ENCODE data around the gene FCHSD1.

Gene FCHSD1

GRCh38 chr5:141680178-141680577, 29.0 kb upstream of the FCHSD1 start:
- no peaks in the 10 kb centered on the region for H3K9me3 ChIP-seq (ENCODE audit: insufficient read depth, low read length, severe bottlenecking)
- H3K9ac ChIP-seq (ENCODE audit: low read depth, low read length), result no peak overlapping the region
- TF ChIP-seq CTCF (IDR thresholded peaks at IDR 0.05; ENCODE audit: borderline replicate concordance, extremely low read depth, low read length, poor library complexity, severe bottlenecking), result no peak
- no peak for TF ChIP-seq EZH2 (IDR thresholded peaks at IDR 0.05; ENCODE audit: borderline replicate concordance, low read depth, low read length, severe bottlenecking)
- no peaks in the 10 kb centered on the region for H4K20me1 ChIP-seq (ENCODE audit: insufficient read depth, low read length)
- H3K4me1 ChIP-seq (ENCODE audit: insufficient read depth, low read length), result no peaks in the 10 kb centered on the region
- H3K4me3 ChIP-seq (ENCODE audit: low read depth in 1 of 2, low read length in 2 of 2), result no peak overlapping the region
- no peak for ATAC-seq (ENCODE audit: insufficient read depth, low read depth)
- no peaks in the 10 kb centered on the region for H3K36me3 ChIP-seq (ENCODE audit: insufficient read depth, low read length)
- H3K27ac ChIP-seq (ENCODE audit: low read length), result no peak overlapping the region
- H3K27me3 ChIP-seq (ENCODE audit: insufficient read depth, low read length, poor library complexity), result no peaks in the 10 kb centered on the region
- DNase-seq, result no peak
- H3K4me2 ChIP-seq (ENCODE audit: insufficient read depth, low read length), result no peak overlapping the region
- H3K79me2 ChIP-seq (ENCODE audit: insufficient read depth, low read length), result no peaks in the 10 kb centered on the region
- H2AFZ ChIP-seq (ENCODE audit: low read depth, low read length), result no peak overlapping the region

GRCh38 chr5:141677415-141677814, 26.2 kb upstream of the FCHSD1 start:
- H3K9ac ChIP-seq (ENCODE audit: low read depth, low read length), result no peak overlapping the region
- H3K4me2 ChIP-seq (ENCODE audit: insufficient read depth, low read length), result no peak overlapping the region
- H3K36me3 ChIP-seq (ENCODE audit: insufficient read depth, low read length), result no peaks in the 10 kb centered on the region
- no peaks in the 10 kb centered on the region for H4K20me1 ChIP-seq (ENCODE audit: insufficient read depth, low read length)
- no peaks in the 10 kb centered on the region for H3K4me1 ChIP-seq (ENCODE audit: insufficient read depth, low read length)
- no peaks in the 10 kb centered on the region for H3K79me2 ChIP-seq (ENCODE audit: insufficient read depth, low read length)
- no peak overlapping the region for H3K4me3 ChIP-seq (ENCODE audit: low read depth in 1 of 2, low read length in 2 of 2)
- peak; percentile 66; the same call in 2 of the 3 replicates for ATAC-seq (ENCODE audit: insufficient read depth, low read depth)
- TF ChIP-seq EZH2 (IDR thresholded peaks at IDR 0.05; ENCODE audit: borderline replicate concordance, low read depth, low read length, severe bottlenecking) (no peak), CTCF (IDR thresholded peaks at IDR 0.05; ENCODE audit: borderline replicate concordance, extremely low read depth, low read length, poor library complexity, severe bottlenecking) (peak; percentile 41)
- no peak overlapping the region for H2AFZ ChIP-seq (ENCODE audit: low read depth, low read length)
- H3K9me3 ChIP-seq (ENCODE audit: insufficient read depth, low read length, severe bottlenecking), result no peaks in the 10 kb centered on the region
- peak; percentile 30 for DNase-seq
- no peaks in the 10 kb centered on the region for H3K27me3 ChIP-seq (ENCODE audit: insufficient read depth, low read length, poor library complexity)
- H3K27ac ChIP-seq (ENCODE audit: low read length), result no peak overlapping the region

- no peak overlapping the region for H3K27ac ChIP-seq (ENCODE audit: low read length)
- H3K4me2 ChIP-seq (ENCODE audit: insufficient read depth, low read length), result no peak overlapping the region
- ATAC-seq (ENCODE audit: insufficient read depth, low read depth), result no peak
Measured at GRCh38 chr5:141675672-141676071, 24.5 kb upstream of the FCHSD1 start.

More at GRCh38 chr5:141675672-141676071, 24.5 kb upstream of the FCHSD1 start:
- Histone ChIP-seq H3K36me3 (ENCODE audit: insufficient read depth, low read length) (no peaks in the 10 kb centered on the region), H4K20me1 (ENCODE audit: insufficient read depth, low read length) (no peaks in the 10 kb centered on the region), H3K4me1 (ENCODE audit: insufficient read depth, low read length) (no peaks in the 10 kb centered on the region), H2AFZ (ENCODE audit: low read depth, low read length) (no peak overlapping the region), H3K4me3 (ENCODE audit: low read depth in 1 of 2, low read length in 2 of 2) (no peak overlapping the region), H3K9me3 (ENCODE audit: insufficient read depth, low read length, severe bottlenecking) (no peaks in the 10 kb centered on the region), H3K9ac (ENCODE audit: low read depth, low read length) (no peak overlapping the region), H3K79me2 (ENCODE audit: insufficient read depth, low read length) (no peaks in the 10 kb centered on the region), H3K27me3 (ENCODE audit: insufficient read depth, low read length, poor library complexity) (no peaks in the 10 kb centered on the region)
- DNase-seq, result no peak
- TF ChIP-seq CTCF (IDR thresholded peaks at IDR 0.05; ENCODE audit: borderline replicate concordance, extremely low read depth, low read length, poor library complexity, severe bottlenecking), result no peak
- no peak for TF ChIP-seq EZH2 (IDR thresholded peaks at IDR 0.05; ENCODE audit: borderline replicate concordance, low read depth, low read length, severe bottlenecking)
